SU-DHL-6 (cell line): ENCODE results near the gene GUCA1C.

Source experiments
- H2AFZ ChIP-seq: fragments of 200-600 bp; sonication (generic); 2 replicates; pipeline ENCODE4 v1.6.1; 2014; ENCODE audit warnings: low read depth, mild to moderate bottlenecking, moderate library complexity, mixed read lengths, antibody characterized with exemption, low read length; ENCODE audit not compliant: severe bottlenecking
- H3F3A ChIP-seq: fragments of 200-600 bp; shearing (Covaris generic); 2 replicates; pipeline ENCODE4 v1.6.0; 2016; ENCODE audit warnings: antibody characterized with exemption, mild to moderate bottlenecking; ENCODE audit not compliant: insufficient read depth
- H3K27ac ChIP-seq: fragments of 200-600 bp; sonication (generic); 2 replicates; pipeline ENCODE4 v1.5.1; 2016; ENCODE audit warnings: low read depth, mild to moderate bottlenecking, low read length, moderate library complexity, mixed read lengths
- H3K27me3 ChIP-seq: fragments of 200-600 bp; sonication (generic), shearing (Covaris generic); 2 replicates; pipeline ENCODE4 v1.6.0; 2014; ENCODE audit warnings: mild to moderate bottlenecking, low read length
- H3K36me3 ChIP-seq: fragments of 200-600 bp; sonication (generic); 2 replicates; pipeline ENCODE4 v1.6.1; 2014; ENCODE audit warnings: mild to moderate bottlenecking, low read length, mixed read lengths
- H3K4me2 ChIP-seq: fragments of 300-600, 200-600 bp; shearing (Covaris generic), sonication (generic); 2 replicates; pipeline ENCODE4 v1.6.0; 2014; ENCODE audit warnings: low read length, low read depth, mild to moderate bottlenecking; ENCODE audit not compliant: poor library complexity, severe bottlenecking
- H3K4me3 ChIP-seq: fragments of 200-600 bp; sonication (generic); 2 replicates; pipeline ENCODE4 v1.5.1; 2014; ENCODE audit warnings: antibody characterized with exemption, low read length, mild to moderate bottlenecking, mixed read lengths; ENCODE audit not compliant: insufficient read depth, poor library complexity, severe bottlenecking
- H3K79me2 ChIP-seq: fragments of 200-600 bp; sonication (generic); 2 replicates; pipeline ENCODE4 v1.6.1; 2014; ENCODE audit warnings: mild to moderate bottlenecking, low read length, moderate library complexity; ENCODE audit not compliant: insufficient read depth
- H3K9ac ChIP-seq: fragments of 200-600 bp; sonication (generic); 2 replicates; pipeline ENCODE4 v1.7.0; 2014; ENCODE audit warnings: mild to moderate bottlenecking, low read length
- H3K9me2 ChIP-seq: fragments of 200-600 bp; sonication (generic); replicated peaks from 2 replicates; pipeline ENCODE4 v1.6.1; 2014; ENCODE audit warnings: low read length; ENCODE audit not compliant: insufficient read depth
- H3K9me3 ChIP-seq: fragments of 200-600 bp; sonication (generic); 2 replicates; pipeline ENCODE4 v1.6.1; 2014; ENCODE audit warnings: low read length, mixed read lengths; ENCODE audit not compliant: insufficient read depth
- H4K20me1 ChIP-seq: fragments of 200-600 bp; sonication (generic); 2 replicates; pipeline ENCODE4 v1.6.1; 2014; ENCODE audit warnings: low read depth, mild to moderate bottlenecking, antibody characterized with exemption, low read length, moderate library complexity, mixed read lengths
- CTCF ChIP-seq: fragments of 200-600 bp; sonication (generic); IDR thresholded peaks from one replicate; pipeline ENCODE4 v1.5.1; 2017; ENCODE audit warnings: antibody characterized with exemption, mild to moderate bottlenecking, low read length, moderate library complexity; ENCODE audit not compliant: insufficient read depth, poor library complexity, severe bottlenecking
- EZH2phosphoT487 ChIP-seq: fragments of 200-600 bp; sonication (generic), shearing (Covaris generic); conservative IDR thresholded peaks from 2 replicates; pipeline ENCODE4 v1.6.1; 2018; ENCODE audit warnings: mild to moderate bottlenecking, antibody characterized with exemption, low read length, moderate library complexity, mixed read lengths

GUCA1C gene

GRCh38 chr3:108983051-108983450 is 29.4 kb upstream of the GUCA1C start:
- H2AFZ ChIP-seq, result no peak overlapping the region
- H3K27ac ChIP-seq, result no peak overlapping the region
- TF ChIP-seq EZH2phosphoT487 (no peak), CTCF (no peak)
- no peak overlapping the region for H3K9ac ChIP-seq
- H3K4me2 ChIP-seq, result no peak overlapping the region
- H3K9me3 ChIP-seq, result no peaks in the 10 kb centered on the region
- H3K4me3 ChIP-seq, result no peak overlapping the region
- H3K27me3 ChIP-seq, result no peaks in the 10 kb centered on the region
- H3K9me2 ChIP-seq, result no peaks in the 10 kb centered on the region
- H3F3A ChIP-seq, result no peaks in the 10 kb centered on the region
- no peaks in the 10 kb centered on the region for H3K79me2 ChIP-seq
- no peaks in the 10 kb centered on the region for H3K36me3 ChIP-seq
- no peaks in the 10 kb centered on the region for H4K20me1 ChIP-seq

DNA sequence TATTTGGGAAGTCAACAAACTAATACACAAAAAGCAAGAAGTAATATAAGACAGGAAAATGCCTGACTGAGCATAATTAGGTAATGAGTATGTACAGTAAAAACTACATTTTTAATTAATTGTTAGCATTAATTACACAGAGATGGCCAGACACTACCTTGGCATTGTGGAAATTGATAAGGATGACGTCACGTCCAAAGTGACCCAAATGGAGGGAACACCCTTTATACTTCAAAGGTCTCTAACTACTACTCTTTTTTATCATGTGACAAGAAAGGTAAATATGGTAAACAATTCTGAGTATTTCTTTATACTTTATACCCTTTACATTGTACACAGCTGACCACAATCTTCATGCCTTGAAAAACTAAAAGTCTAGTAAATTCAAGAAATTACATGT is 22.4 kb upstream of the GUCA1C start:
- Histone ChIP-seq H3K4me2 (no peak overlapping the region), H3K9ac (no peak overlapping the region)

GRCh38 chr3:108973019-108973418 is 19.3 kb upstream of the GUCA1C start:
- TF ChIP-seq CTCF (no peak), EZH2phosphoT487 (no peak)
- H2AFZ ChIP-seq, result no peak overlapping the region
- H3K9me2 ChIP-seq, result no peaks in the 10 kb centered on the region
- H3K9ac ChIP-seq, result no peak overlapping the region
- no peaks in the 10 kb centered on the region for H3K79me2 ChIP-seq
- H3K36me3 ChIP-seq, result no peaks in the 10 kb centered on the region
- no peak overlapping the region for H3K4me3 ChIP-seq
- H4K20me1 ChIP-seq, result no peaks in the 10 kb centered on the region
- no peaks in the 10 kb centered on the region for H3K9me3 ChIP-seq
- H3K4me2 ChIP-seq, result no peak overlapping the region
- no peak overlapping the region for H3K27ac ChIP-seq
- H3F3A ChIP-seq, result no peaks in the 10 kb centered on the region
- H3K27me3 ChIP-seq, result no peaks in the 10 kb centered on the region

More for the DNA sequence above, 22.4 kb upstream of the GUCA1C start:
- no peaks in the 10 kb centered on the region for H3K9me3 ChIP-seq
- TF ChIP-seq EZH2phosphoT487 (no peak), CTCF (no peak)
- H3K27me3 ChIP-seq, result no peaks in the 10 kb centered on the region
- H3K4me3 ChIP-seq, result no peak overlapping the region
- H3K27ac ChIP-seq, result no peak overlapping the region
- no peaks in the 10 kb centered on the region for H3F3A ChIP-seq
- H3K9me2 ChIP-seq, result no peaks in the 10 kb centered on the region
- no peaks in the 10 kb centered on the region for H3K79me2 ChIP-seq
- H4K20me1 ChIP-seq, result no peaks in the 10 kb centered on the region
- H3K36me3 ChIP-seq, result no peaks in the 10 kb centered on the region
- H2AFZ ChIP-seq, result no peak overlapping the region
